Measurements from ENCODE around the gene CACNB3. TPM values are rescaled to one million over a fixed set of nuclear protein-coding genes. Genes with fewer than 3 reads are reported as not detected.

The CACNB3 gene
- total and polyA plus RNA-seq, 2 donors (not counting 1 experiment from before 2014, with no cell fraction given), result 1.6 to 4.0 TPM

DNA sequence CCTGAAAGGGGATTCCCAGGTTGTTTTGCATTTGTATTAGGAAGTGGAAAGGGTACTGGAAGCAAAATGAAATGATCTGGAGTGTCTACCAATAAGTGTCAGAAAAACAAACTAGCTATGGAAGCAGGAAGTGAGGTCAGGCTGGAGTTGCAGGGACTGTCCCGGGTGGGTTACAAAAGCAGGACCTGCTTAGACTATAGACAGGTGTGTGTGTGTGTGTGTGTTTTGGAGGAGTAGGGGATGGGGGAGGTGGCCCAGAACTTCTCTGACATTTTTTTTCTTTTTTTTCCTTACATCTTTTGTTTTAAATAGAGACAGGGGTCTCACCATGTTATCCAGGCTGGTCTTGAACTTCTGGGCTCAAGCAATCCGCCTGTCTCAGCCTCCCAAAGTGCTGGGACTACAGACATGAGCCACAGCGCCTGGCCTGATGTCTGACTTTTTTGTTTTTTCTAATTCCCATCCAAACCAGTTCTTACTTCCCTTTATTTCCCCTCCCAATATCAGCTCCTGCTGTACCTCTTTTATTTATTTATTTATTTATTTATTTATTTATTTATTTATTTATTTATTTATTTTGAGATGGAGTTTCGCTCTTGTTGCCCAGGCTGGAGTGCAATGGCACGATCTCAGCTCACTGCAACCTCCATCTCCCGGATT lies 47.9 kb downstream of the CACNB3 start:
- H4K20me1 ChIP-seq (ENCODE audit: control insufficient read depth, insufficient read depth, low read length, poor library complexity, severe bottlenecking), result no peaks in the 10 kb centered on the region
- H3K79me2 ChIP-seq (ENCODE audit: control insufficient read depth, insufficient read depth, low read length), result peaks cover 2% of the 10 kb centered on the region
- peaks cover 0 to 9% (median 1%) of the 10 kb centered on the region in 4 experiments for H3K27me3 ChIP-seq (replicated peaks in 1 of 4; ENCODE audit: control extremely low read depth in 1 of 4, control insufficient read depth in 3 of 4, insufficient read depth in 4 of 4, low read length in 3 of 4)
- Mint-ChIP-seq H3K4me1 (peaks cover 28% of the 10 kb centered on the region), H3K4me3 (peak overlapping the region; percentile 93), H3K27ac (peak overlapping the region; percentile 74), H3K9me3 (ENCODE audit: insufficient read depth) (no peaks in the 10 kb centered on the region), H3K27me3 (no peaks in the 10 kb centered on the region)
- peak overlapping the region; percentile 39 to 73 (median 70) for H3K4me3 ChIP-seq (ENCODE audit: control extremely low read depth in 1 of 5, extremely low read depth in 1 of 5, insufficient read depth in 1 of 5, low read depth in 2 of 5, low read length in 4 of 5)
- 100% methylated on average over 1 of the region's 6 CpGs for WGBS (ENCODE audit: insufficient coverage)
- TF ChIP-seq CTCF (IDR thresholded peaks at IDR 0.05) (no peak), EZH2 (IDR thresholded peaks at IDR 0.05; ENCODE audit: borderline replicate concordance, insufficient read depth, low read depth, low read length, poor library complexity, severe bottlenecking) (no peak)
- H3K36me3 ChIP-seq (replicated peaks in 1 of 2; ENCODE audit: control extremely low read depth in 1 of 2, control insufficient read depth in 1 of 2, extremely low read depth in 1 of 2, insufficient read depth in 2 of 2, low read length in 1 of 2), result no peaks in the 10 kb centered on the region
- H3K4me1 ChIP-seq (ENCODE audit: control insufficient read depth in 2 of 2, insufficient read depth in 2 of 2, low read length in 2 of 2), result peaks cover 21 to 24% of the 10 kb centered on the region in 2 donors
- peak overlapping the region; percentile 73 for H3K9ac ChIP-seq (ENCODE audit: low read length)
- ATAC-seq (ENCODE audit: low read depth) (no peak), DNase-seq (no peak)
- CTCF ChIA-PET, result interaction anchor here (1.0 to 9.3 kb wide), 9 partner anchors 8 to 131 kb away, joined by 3 to 82 read pairs (median 4); partner anchors contain the start of genes ARF3 and DDX23
- no peaks in the 10 kb centered on the region for H3K9me3 ChIP-seq (ENCODE audit: control extremely low read depth in 1 of 3, control insufficient read depth in 2 of 3, insufficient read depth in 1 of 3, low read length in 2 of 3)
- POLR2A ChIA-PET, result interaction anchor here (0.5 to 2.5 kb wide), 5 partner anchors 10 to 875 kb away, joined by 3 to 37 read pairs (median 3); partner anchors contain the start of genes DDX23 and TMBIM6
- peak overlapping the region; percentile 84 for H3K4me2 ChIP-seq (replicated peaks; ENCODE audit: low read depth, low read length, poor library complexity, severe bottlenecking)
- peak overlapping the region; percentile 5 to 51 for H3K27ac ChIP-seq (ENCODE audit: low read length in 2 of 2)
- intact Hi-C loops (cut with micrococcal nuclease), result loop anchor here (5.0 kb wide), 1 partner anchor 756 kb away; the partner anchor contains the start of gene PRPF40B
- peak overlapping the region; percentile 83 for H2AFZ ChIP-seq (ENCODE audit: insufficient read depth, low read depth, low read length, poor library complexity, severe bottlenecking)

- POLR2A ChIA-PET, result no interaction called here
- Histone ChIP-seq H3K79me2 (ENCODE audit: control insufficient read depth, insufficient read depth, low read length) (no peaks in the 10 kb centered on the region), H3K9ac (ENCODE audit: low read length) (no peak overlapping the region), H3K27ac (ENCODE audit: low read length in 2 of 2) (no peak overlapping the region), H3K36me3 (replicated peaks in 1 of 2; ENCODE audit: control extremely low read depth in 1 of 2, control insufficient read depth in 1 of 2, extremely low read depth in 1 of 2, insufficient read depth in 2 of 2, low read length in 1 of 2) (no peaks in the 10 kb centered on the region), H3K9me3 (ENCODE audit: control extremely low read depth in 1 of 3, control insufficient read depth in 2 of 3, insufficient read depth in 1 of 3, low read length in 2 of 3) (no peaks in the 10 kb centered on the region), H4K20me1 (ENCODE audit: control insufficient read depth, insufficient read depth, low read length, poor library complexity, severe bottlenecking) (no peaks in the 10 kb centered on the region), H2AFZ (ENCODE audit: insufficient read depth, low read depth, low read length, poor library complexity, severe bottlenecking) (no peak overlapping the region), H3K4me3 (ENCODE audit: control extremely low read depth in 1 of 5, extremely low read depth in 1 of 5, insufficient read depth in 1 of 5, low read depth in 2 of 5, low read length in 4 of 5) (no peak overlapping the region), H3K4me1 (ENCODE audit: control insufficient read depth in 2 of 2, insufficient read depth in 2 of 2, low read length in 2 of 2) (peaks cover 21 to 24% of the 10 kb centered on the region in 2 donors), H3K4me2 (replicated peaks; ENCODE audit: low read depth, low read length, poor library complexity, severe bottlenecking) (no peak overlapping the region), H3K27me3 (replicated peaks in 1 of 4; ENCODE audit: control extremely low read depth in 1 of 4, control insufficient read depth in 3 of 4, insufficient read depth in 4 of 4, low read length in 3 of 4) (peaks cover 0 to under 1% (median 0%) of the 10 kb centered on the region in 4 experiments)
- TF ChIP-seq EZH2 (IDR thresholded peaks at IDR 0.05; ENCODE audit: borderline replicate concordance, insufficient read depth, low read depth, low read length, poor library complexity, severe bottlenecking) (no peak), CTCF (IDR thresholded peaks at IDR 0.05) (no peak)
- peaks cover 25% of the 10 kb centered on the region for H3K4me1 Mint-ChIP-seq
- H3K27me3 Mint-ChIP-seq, result peaks cover 6% of the 10 kb centered on the region
- no peaks in the 10 kb centered on the region for H3K9me3 Mint-ChIP-seq (ENCODE audit: insufficient read depth)
- ATAC-seq (ENCODE audit: low read depth), result no peak
- peak overlapping the region; percentile 2 for H3K27ac Mint-ChIP-seq
- CTCF ChIA-PET, result interaction anchor here (1.1 to 9.3 kb wide), 5 partner anchors 16 to 52 kb away, joined by 3 to 82 read pairs (median 3); partner anchors contain the start of gene DDX23
- H3K4me3 Mint-ChIP-seq, result no peak overlapping the region
- WGBS (ENCODE audit: insufficient coverage), result no CpG with 5 or more reads among the region's 2 CpGs
- no peak for DNase-seq
- intact Hi-C loops (cut with micrococcal nuclease), result loop anchor here (5.0 kb wide), 1 partner anchor 754 kb away; the partner anchor contains the start of gene PRPF40B
Observed at GRCh38 chr12:48868451-48868850, 50.2 kb downstream of the CACNB3 start.
